Measurements from ENCODE around the gene CNTNAP2. TPM values are rescaled to one million over a fixed set of nuclear protein-coding genes. Genes with fewer than 3 reads are reported as not detected.

CNTNAP2 gene
- total and polyA plus RNA-seq, 2 of the 8 experiments (the other 6 are each of a cell fraction or from before 2014, with no cell fraction given) = 27.9 to 71.0 TPM

GRCh38 chr7:147013825-147014224, 897.2 kb downstream of the CNTNAP2 start:
- no peak overlapping the region for H3K4me2 ChIP-seq (ENCODE audit: insufficient read depth in 1 of 2, low read depth in 2 of 2, low read length in 2 of 2)
- no peak overlapping the region for H2BK5ac ChIP-seq (ENCODE audit: low read depth, low read length)
- H2AFZ ChIP-seq (ENCODE audit: low read length) = no peak overlapping the region
- no peak overlapping the region for H2AK5ac ChIP-seq (ENCODE audit: low read depth, low read length)
- no peak overlapping the region for H4K91ac ChIP-seq (replicated peaks; ENCODE audit: insufficient read length, low read length)
- no peak overlapping the region for H3K18ac ChIP-seq (ENCODE audit: extremely low read depth, low read length)
- no peak for DNase-seq (ENCODE audit: low read depth in 1 of 2, low spot score in 2 of 2)
- no peak overlapping the region for H4K8ac ChIP-seq (ENCODE audit: extremely low read depth, insufficient read depth, low read length)
- ChIA-PET POLR2A (ENCODE audit: partially characterized antibody) (no interaction called here), CTCF (ENCODE audit: partially characterized antibody) (interaction anchor here (1.2 to 1.4 kb wide), 2 partner anchors 9 to 53 kb away, joined by 3 to 4 read pairs; no protein-coding TSS in a partner anchor)
- WGBS, 2 experiments (ENCODE audit: extremely low coverage in 1 of 2, insufficient coverage in 1 of 2, insufficient read length in 1 of 2, insufficient replicate concordance in 2 of 2, low coverage in 1 of 2, low lambda C conversion rate in 2 of 2, missing lambda C conversion rate in 1 of 2) = 91% methylated on average over 2 of the region's 2 CpGs; no CpG with 5 or more reads in 1 of the 2 experiments
- no peak overlapping the region for H3K4ac ChIP-seq (replicated peaks; ENCODE audit: insufficient read length, low read depth, low read length)
- no peak overlapping the region for H3K23ac ChIP-seq (ENCODE audit: insufficient read length)
- no peak overlapping the region for H2BK12ac ChIP-seq (ENCODE audit: low read depth, low read length)
- H4K5ac ChIP-seq (ENCODE audit: insufficient read length, low read depth, low read length) = no peak overlapping the region
- no peak overlapping the region for H2BK15ac ChIP-seq (ENCODE audit: low read length)
- H3K79me2 ChIP-seq (ENCODE audit: control insufficient read depth in 1 of 2, insufficient read depth in 2 of 2, low read length in 2 of 2) = no peaks in the 10 kb centered on the region
- no peaks in the 10 kb centered on the region for H4K20me1 ChIP-seq (replicated peaks in 1 of 2; ENCODE audit: control insufficient read depth in 1 of 2, insufficient read depth in 2 of 2, low read length in 2 of 2)
- no peaks in the 10 kb centered on the region for H3K4me1 ChIP-seq (replicated peaks in 1 of 4; ENCODE audit: control insufficient read depth in 3 of 4, insufficient read depth in 4 of 4, low read length in 3 of 4)
- H2BK20ac ChIP-seq (ENCODE audit: low read length) = no peak overlapping the region
- H3K14ac ChIP-seq (ENCODE audit: insufficient read length) = no peak overlapping the region
- no peaks in the 10 kb centered on the region for H3K9me3 ChIP-seq (ENCODE audit: insufficient read depth in 2 of 2, low read depth in 1 of 2, low read length in 1 of 2)
- no peaks in the 10 kb centered on the region for H3K23me2 ChIP-seq (ENCODE audit: low read depth, low read length)
- H3K9ac ChIP-seq (replicated peaks in 1 of 4; ENCODE audit: extremely low read depth in 1 of 4, low read depth in 3 of 4, low read length in 3 of 4) = no peak overlapping the region
- no peak overlapping the region for H3K56ac ChIP-seq (replicated peaks; ENCODE audit: insufficient read length, low read depth, low read length)
- H2BK120ac ChIP-seq (replicated peaks; ENCODE audit: low read depth, low read length) = no peak overlapping the region
- H3K27ac ChIP-seq (ENCODE audit: low read depth, low read length) = no peak overlapping the region
- no peak overlapping the region for H3K4me3 ChIP-seq (ENCODE audit: extremely low read depth in 1 of 4, insufficient read depth in 2 of 4, low read depth in 3 of 4, low read length in 4 of 4)
- no peak for FAIRE-seq
- H3K27me3 ChIP-seq (replicated peaks in 1 of 4; ENCODE audit: control insufficient read depth in 3 of 4, extremely low read depth in 1 of 4, insufficient read depth in 3 of 4, low read length in 3 of 4) = no peaks in the 10 kb centered on the region
- TF ChIP-seq KDM5A (IDR thresholded peaks at IDR 0.05; ENCODE audit: low read length) (no peak), NANOG (IDR thresholded peaks at IDR 0.05; ENCODE audit: insufficient read depth, low read depth, low read length, poor library complexity, severe bottlenecking) (no peak), CBX8 (IDR thresholded peaks at IDR 0.05; ENCODE audit: borderline replicate concordance, low read depth, low read length) (no peak), GABPA (IDR thresholded peaks at IDR 0.05; ENCODE audit: borderline replicate concordance, insufficient read depth, low read length) (no peak), CBX5 (IDR thresholded peaks at IDR 0.05; ENCODE audit: low read depth, low read length) (no peak), CREB1 (IDR thresholded peaks at IDR 0.05) (no peak), YY1 (IDR thresholded peaks at IDR 0.05; ENCODE audit: low read depth, low read length) (no peak), BACH1 (IDR thresholded peaks at IDR 0.05; ENCODE audit: low read length) (no peak), KDM1A (IDR thresholded peaks at IDR 0.05; ENCODE audit: borderline replicate concordance, low read length) (no peak), MAFK (IDR thresholded peaks at IDR 0.05; ENCODE audit: low read depth, low read length) (no peak), POLR2AphosphoS5 (IDR thresholded peaks at IDR 0.05; ENCODE audit: low read depth, low read length) (no peak), RAD21 (IDR thresholded peaks at IDR 0.05 in 1 of 2, conservative IDR thresholded peaks at IDR 0.05 in 1 of 2; ENCODE audit: low read depth in 2 of 2, low read length in 2 of 2) (no peak)
- H3K36me3 ChIP-seq (ENCODE audit: control insufficient read depth in 2 of 4, insufficient read depth in 4 of 4, low read length in 3 of 4) = no peaks in the 10 kb centered on the region
- no peaks in the 10 kb centered on the region for H3K79me1 ChIP-seq (ENCODE audit: low read depth, low read length)
